ENCODE measurements around the gene ZNF311. TPM values are rescaled to one million over a fixed set of nuclear protein-coding genes. Genes with fewer than 3 reads are reported as not detected.

Gene ZNF311
- total RNA-seq, 1 experiment from 2014 or later, result 0.39 TPM

GRCh38 chr6:29008089-29008488 is 3.0 kb upstream of the ZNF311 start:
- ATAC-seq (no peak), DNase-seq (ENCODE audit: low read depth, low spot score) (no peak)
- Histone ChIP-seq H3K36me3 (ENCODE audit: control insufficient read depth, insufficient read depth, low read length) (no peaks in the 10 kb centered on the region), H3K4me3 (ENCODE audit: low read depth in 2 of 2, low read length in 2 of 2) (no peak overlapping the region), H3K9me3 (ENCODE audit: control insufficient read depth, insufficient read depth, low read depth, low read length) (no peaks in the 10 kb centered on the region), H3K27ac (ENCODE audit: low read length) (no peak overlapping the region), H3K27me3 (ENCODE audit: control insufficient read depth, insufficient read depth, low read length) (peaks cover 4% of the 10 kb centered on the region), H3K4me1 (ENCODE audit: control insufficient read depth, insufficient read depth, low read length) (no peaks in the 10 kb centered on the region)
- in situ Hi-C loops (cut with HindIII; ENCODE audit: low pct_unique_long_range_greater_than_20kb, low sequenced_read_pairs), result no loop called here
- no TSS peak for BruUV-seq (replicated peaks)
- intact Hi-C loops (cut with micrococcal nuclease; ENCODE audit: unreplicated experiment), result no loop called here
- CTCF ChIA-PET, result no interaction called here
- POLR2A ChIA-PET, result no interaction called here
- TF ChIP-seq POLR2AphosphoS5 (IDR thresholded peaks at IDR 0.05; ENCODE audit: low read depth, low read length), result no peak
- TF ChIP-seq REST (IDR thresholded peaks at IDR 0.05; ENCODE audit: insufficient read depth in 1 of 2, low read depth in 2 of 2, low read length in 1 of 2), result no peak
- no peak for TF ChIP-seq TCF7L2 (IDR thresholded peaks at IDR 0.05; ENCODE audit: low read depth, low read length)
- no peak for TF ChIP-seq SIN3A (IDR thresholded peaks at IDR 0.05; ENCODE audit: borderline replicate concordance, insufficient read depth, low read depth, low read length)
- TF ChIP-seq CTCF (IDR thresholded peaks at IDR 0.05), result no peak

GRCh38 chr6:28996844-28997510 is 8.1 kb downstream of the ZNF311 start:
- ATAC-seq, result no peak
- no peaks in the 10 kb centered on the region for H3K36me3 ChIP-seq (ENCODE audit: control insufficient read depth, insufficient read depth, low read length)
- no peaks in the 10 kb centered on the region for H3K4me1 ChIP-seq (ENCODE audit: control insufficient read depth, insufficient read depth, low read length)
- H3K4me3 ChIP-seq (ENCODE audit: low read depth in 2 of 2, low read length in 2 of 2), result no peak overlapping the region
- CTCF ChIA-PET, result no interaction called here
- no peak overlapping the region for H3K27ac ChIP-seq (ENCODE audit: low read length)
- no peak for DNase-seq (ENCODE audit: low read depth, low spot score)
- H3K9me3 ChIP-seq (ENCODE audit: control insufficient read depth, insufficient read depth, low read depth, low read length), result no peaks in the 10 kb centered on the region; the same call in 1 of the 2 replicates
- no peaks in the 10 kb centered on the region; the same call in 1 of the 2 replicates for H3K27me3 ChIP-seq (ENCODE audit: control insufficient read depth, insufficient read depth, low read length)
- in situ Hi-C loops (cut with HindIII; ENCODE audit: low pct_unique_long_range_greater_than_20kb, low sequenced_read_pairs) (no loop called here), intact Hi-C loops (cut with micrococcal nuclease; ENCODE audit: unreplicated experiment) (no loop called here)
- BruUV-seq (replicated peaks), result no TSS peak
- POLR2A ChIA-PET, result no interaction called here
- no peak for TF ChIP-seq REST (IDR thresholded peaks at IDR 0.05; ENCODE audit: insufficient read depth in 1 of 2, low read depth in 2 of 2, low read length in 1 of 2)
- TF ChIP-seq POLR2AphosphoS5 (IDR thresholded peaks at IDR 0.05; ENCODE audit: low read depth, low read length), result no peak
- TF ChIP-seq CTCF (IDR thresholded peaks at IDR 0.05), result no peak
- TF ChIP-seq SIN3A (IDR thresholded peaks at IDR 0.05; ENCODE audit: borderline replicate concordance, insufficient read depth, low read depth, low read length), result no peak
- TF ChIP-seq TCF7L2 (IDR thresholded peaks at IDR 0.05; ENCODE audit: low read depth, low read length), result no peak
